Immature natural killer cell (primary cell): ENCODE measurements around the gene MYO5A. TPM values are rescaled to one million over a fixed set of nuclear protein-coding genes. Genes with fewer than 3 reads are reported as not detected.
"Not testable (repeated sequence)": the region's sequence is repeated elsewhere in the genome, so short reads cannot be mapped to it uniquely, and the experiment has no call there.

Experiments used
- DNase-seq, 3 donors: peaks; one replicate each; pipeline ENCODE4 v3.0.0; 2022; ENCODE audit warnings: mixed read lengths in 1 of 3
- H3K27ac Mint-ChIP-seq, 6 donors: one replicate each; pipeline ENCODE4 v1.8.0; 2020; ENCODE audit warnings: mixed read lengths in 6 of 6, mild to moderate bottlenecking in 5 of 6, inconsistent platforms in 4 of 6, moderate library complexity in 3 of 6
- H3K27me3 Mint-ChIP-seq, 3 donors: one replicate each; pipeline ENCODE4 v1.8.0; 2020 to 2021; ENCODE audit warnings: low read depth in 3 of 3, mild to moderate bottlenecking in 3 of 3, mixed read lengths in 3 of 3, moderate library complexity in 3 of 3, inconsistent platforms in 1 of 3
- H3K36me3 Mint-ChIP-seq, 3 donors: one replicate each; pipeline ENCODE4 v1.8.0; 2020; ENCODE audit warnings: mixed read lengths in 3 of 3, inconsistent platforms in 2 of 3, mild to moderate bottlenecking in 2 of 3
- H3K4me1 Mint-ChIP-seq, 2 donors: one replicate each; pipeline ENCODE4 v1.8.0; 2020; ENCODE audit warnings: inconsistent platforms in 2 of 2, mild to moderate bottlenecking in 2 of 2, mixed read lengths in 2 of 2, moderate library complexity in 1 of 2
- H3K4me3 Mint-ChIP-seq, 5 donors: one replicate each; pipeline ENCODE4 v1.8.0; 2020; ENCODE audit warnings: mild to moderate bottlenecking in 5 of 5, mixed read lengths in 5 of 5, inconsistent platforms in 3 of 5, moderate library complexity in 3 of 5
- H3K9me3 Mint-ChIP-seq, 6 donors: one replicate each; pipeline ENCODE4 v1.8.0; 2020; ENCODE audit warnings: mild to moderate bottlenecking in 6 of 6, mixed read lengths in 6 of 6, inconsistent platforms in 4 of 6, moderate library complexity in 3 of 6
- polyA plus RNA-seq, 3 donors: library from polyadenylated mRNA; unstranded; fragments of 300-500 nt; fragmentation: Illumina TruSeq; gene quantifications; one replicate each; pipeline ENCODE4 v1.2.3, GENCODE V29; 2021

Gene MYO5A
- polyA plus RNA-seq, 3 donors from 2014 or later, result 2.0 to 10.9 (median 5.9) TPM

GRCh38 chr15:52488830-52489229 is 39.9 kb downstream of the MYO5A start:
- Mint-ChIP-seq H3K9me3 (no peaks in the 10 kb centered on the region), H3K27ac (peak overlapping the region in 5 of 6 donors; percentile 28 to 95 (median 92)), H3K36me3 (no peaks in the 10 kb centered on the region), H3K4me1 (peaks cover 54 to 55% of the 10 kb centered on the region in 2 donors), H3K4me3 (peak overlapping the region in 3 of 5 donors; percentile 43 to 82 (median 69)), H3K27me3 (no peaks in the 10 kb centered on the region)
- peak in 1 of 3 donors; percentile 12 for DNase-seq

- Mint-ChIP-seq H3K27ac (peak overlapping the region in 4 of 6 donors; percentile 64 to 87 (median 84)), H3K27me3 (no peaks in the 10 kb centered on the region), H3K4me1 (peaks cover 64 to 72% of the 10 kb centered on the region in 2 donors), H3K36me3 (no peaks in the 10 kb centered on the region), H3K9me3 (no peaks in the 10 kb centered on the region), H3K4me3 (peak overlapping the region in 3 of 5 donors; percentile 53 to 66 (median 65))
- DNase-seq, result no peak
Measured at GRCh38 chr15:52486003-52486996, 42.4 kb downstream of the MYO5A start.

- Mint-ChIP-seq H3K27me3 (no peaks in the 10 kb centered on the region), H3K9me3 (no peaks in the 10 kb centered on the region), H3K36me3 (no peaks in the 10 kb centered on the region), H3K4me1 (peaks cover 74 to 82% of the 10 kb centered on the region in 2 donors), H3K27ac (no peak overlapping the region), H3K4me3 (no peak overlapping the region)
- DNase-seq, result no peak
Measured at GRCh38 chr15:52485290-52485689, 43.4 kb downstream of the MYO5A start.

GRCh38 chr15:52483707-52484106 is 45.0 kb downstream of the MYO5A start:
- Mint-ChIP-seq H3K27ac (peak overlapping the region; percentile 68 to 95 (median 81)), H3K36me3 (no peaks in the 10 kb centered on the region), H3K9me3 (no peaks in the 10 kb centered on the region), H3K27me3 (no peaks in the 10 kb centered on the region), H3K4me3 (peak overlapping the region; percentile 11 to 68 (median 41)), H3K4me1 (peaks cover 77 to 79% of the 10 kb centered on the region in 2 donors)
- DNase-seq, result no peak

GRCh38 chr15:52481915-52482314 is 46.8 kb downstream of the MYO5A start:
- no peaks in the 10 kb centered on the region for H3K36me3 Mint-ChIP-seq
- DNase-seq, result peak; percentile 57 to 73 (median 66)
- peak overlapping the region; percentile 12 to 68 (median 62) for H3K4me3 Mint-ChIP-seq
- H3K4me1 Mint-ChIP-seq, result peaks cover 64 to 69% of the 10 kb centered on the region in 2 donors
- H3K9me3 Mint-ChIP-seq, result no peaks in the 10 kb centered on the region
- H3K27ac Mint-ChIP-seq, result peak overlapping the region; percentile 60 to 95 (median 87)
- H3K27me3 Mint-ChIP-seq, result peaks cover 0 to 1% (median 0%) of the 10 kb centered on the region in 3 donors

DNA sequence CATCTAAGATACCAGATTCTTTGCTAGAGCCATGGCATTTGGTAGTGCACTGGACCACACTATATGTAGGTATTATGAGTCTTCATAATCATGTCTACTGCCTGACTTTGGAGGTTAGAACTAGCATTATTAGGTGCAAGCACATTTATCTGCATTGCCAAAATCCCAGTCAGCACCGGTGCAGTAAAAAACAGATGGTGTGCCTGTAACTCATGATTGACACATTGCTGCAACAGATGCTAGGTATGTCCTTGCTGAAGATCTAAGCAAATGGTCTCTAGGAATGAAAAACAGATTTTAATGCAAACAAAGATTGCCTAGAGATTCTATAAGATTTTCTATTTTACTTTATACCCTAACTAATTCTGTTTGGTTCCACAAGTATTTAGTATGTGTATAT is 47.7 kb downstream of the MYO5A start:
- peak overlapping the region in 5 of 6 donors; percentile 60 to 95 (median 72) for H3K27ac Mint-ChIP-seq
- no peak for DNase-seq
- no peaks in the 10 kb centered on the region for H3K36me3 Mint-ChIP-seq
- H3K27me3 Mint-ChIP-seq, result peaks cover 0 to 1% (median 0%) of the 10 kb centered on the region in 3 donors
- peak overlapping the region in 4 of 5 donors; percentile 28 to 68 (median 60) for H3K4me3 Mint-ChIP-seq
- H3K4me1 Mint-ChIP-seq, result peaks cover 55 to 59% of the 10 kb centered on the region in 2 donors
- H3K9me3 Mint-ChIP-seq, result no peaks in the 10 kb centered on the region

GRCh38 chr15:52466716-52467115 is 62.0 kb downstream of the MYO5A start:
- H3K4me1 Mint-ChIP-seq, result peaks cover 43 to 53% of the 10 kb centered on the region in 2 donors
- H3K27me3 Mint-ChIP-seq, result peaks cover 0 to 4% (median 0%) of the 10 kb centered on the region in 3 donors
- no peak overlapping the region for H3K4me3 Mint-ChIP-seq
- peaks cover 0 to 8% (median 0%) of the 10 kb centered on the region in 6 donors for H3K9me3 Mint-ChIP-seq
- H3K36me3 Mint-ChIP-seq, result peaks cover 0 to 7% (median 0%) of the 10 kb centered on the region in 3 donors
- no peak for DNase-seq
- H3K27ac Mint-ChIP-seq, result peak overlapping the region; percentile 33 to 91 (median 76)

DNA sequence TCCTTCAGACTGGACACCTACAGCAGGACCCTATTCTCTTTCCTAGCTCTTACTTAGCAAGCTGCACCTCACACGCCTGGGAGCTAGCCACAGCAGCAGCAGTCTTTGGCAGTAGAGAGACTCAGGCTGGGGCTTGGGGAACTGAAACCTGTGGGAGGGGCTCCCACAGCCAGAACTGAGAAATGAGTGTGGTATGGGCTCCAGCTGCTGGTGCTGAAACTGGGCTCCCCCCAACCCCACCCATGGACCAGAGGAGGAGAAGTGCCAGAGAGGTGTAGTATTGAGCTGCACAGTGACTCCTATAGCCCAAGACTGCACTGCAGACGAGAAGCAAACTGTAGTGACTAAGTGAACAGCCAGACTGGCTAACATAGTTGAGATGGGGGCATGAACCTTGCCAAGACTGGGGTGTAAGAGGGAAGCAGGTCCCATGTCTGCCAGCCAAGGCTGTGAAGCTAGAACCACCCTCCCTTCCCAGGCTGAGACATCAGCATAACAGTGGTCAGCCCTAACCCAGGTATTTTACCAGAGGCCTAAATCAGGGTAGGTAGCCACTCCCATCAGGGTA is 62.5 kb downstream of the MYO5A start:
- Mint-ChIP-seq H3K4me3 (peak overlapping the region in 2 of 5 donors; percentile 29 to 54), H3K27ac (peak overlapping the region in 5 of 6 donors; percentile 54 to 91 (median 70)), H3K9me3 (peaks cover 0 to 8% (median 0%) of the 10 kb centered on the region in 6 donors), H3K36me3 (peaks cover 0 to 7% (median 0%) of the 10 kb centered on the region in 3 donors), H3K27me3 (peaks cover 0 to 3% (median 0%) of the 10 kb centered on the region in 3 donors), H3K4me1 (peaks cover 43 to 53% of the 10 kb centered on the region in 2 donors)
- peak in 2 of 3 donors; percentile 8 to 26 for DNase-seq

- peak overlapping the region; percentile 55 to 85 (median 81) for H3K4me3 Mint-ChIP-seq
- H3K27ac Mint-ChIP-seq, result peak overlapping the region; percentile 87 to 98 (median 92)
- H3K36me3 Mint-ChIP-seq, result peaks cover 0 to 7% (median 0%) of the 10 kb centered on the region in 3 donors
- DNase-seq, result peak; percentile 10 to 56 (median 18)
- peaks cover 43 to 53% of the 10 kb centered on the region in 2 donors for H3K4me1 Mint-ChIP-seq
- H3K27me3 Mint-ChIP-seq, result peaks cover 0 to 3% (median 0%) of the 10 kb centered on the region in 3 donors
- peaks cover 0 to 8% (median 0%) of the 10 kb centered on the region in 6 donors for H3K9me3 Mint-ChIP-seq
Measured at GRCh38 chr15:52464478-52464877, 64.2 kb downstream of the MYO5A start.

DNA sequence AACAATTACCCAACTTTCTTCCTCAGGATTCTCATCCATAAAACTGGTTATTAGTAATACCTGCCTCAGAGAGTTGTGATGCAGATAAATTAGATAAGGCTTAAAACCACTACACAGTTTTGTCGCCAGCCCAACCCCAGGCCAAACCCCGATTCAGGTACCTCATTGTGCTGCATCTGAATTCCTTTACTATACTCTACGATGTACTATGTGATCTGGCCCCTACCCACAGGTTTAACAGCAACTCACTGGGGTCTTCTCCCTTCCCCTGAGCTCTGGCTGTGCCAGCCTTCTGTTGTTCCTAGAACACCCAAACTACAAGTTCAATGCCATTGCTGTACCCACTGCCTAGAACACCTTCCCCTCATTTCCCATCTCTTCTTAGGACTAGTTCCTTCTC is 64.6 kb downstream of the MYO5A start:
- peaks cover 45 to 53% of the 10 kb centered on the region in 2 donors for H3K4me1 Mint-ChIP-seq
- H3K4me3 Mint-ChIP-seq, result peak overlapping the region; percentile 55 to 85 (median 81)
- H3K27ac Mint-ChIP-seq, result peak overlapping the region; percentile 87 to 98 (median 92)
- H3K9me3 Mint-ChIP-seq, result peaks cover 0 to 8% (median 0%) of the 10 kb centered on the region in 6 donors
- H3K36me3 Mint-ChIP-seq, result peaks cover 0 to 7% (median 0%) of the 10 kb centered on the region in 3 donors
- peaks cover 0 to 4% (median 0%) of the 10 kb centered on the region in 3 donors for H3K27me3 Mint-ChIP-seq
- peak in 1 of 3 donors; percentile 10 for DNase-seq

GRCh38 chr15:52463638-52464037 is 65.0 kb downstream of the MYO5A start:
- peaks cover 0 to 4% (median 0%) of the 10 kb centered on the region in 3 donors for H3K27me3 Mint-ChIP-seq
- H3K4me1 Mint-ChIP-seq, result peaks cover 46 to 53% of the 10 kb centered on the region in 2 donors
- peak overlapping the region; percentile 87 to 98 (median 92) for H3K27ac Mint-ChIP-seq
- peaks cover 0 to 7% (median 0%) of the 10 kb centered on the region in 3 donors for H3K36me3 Mint-ChIP-seq
- H3K4me3 Mint-ChIP-seq, result peak overlapping the region in 3 of 5 donors; percentile 81 to 85 (median 83)
- peaks cover 0 to 8% (median 0%) of the 10 kb centered on the region in 6 donors for H3K9me3 Mint-ChIP-seq
- no peak for DNase-seq

GRCh38 chr15:52462806-52463360 is 65.8 kb downstream of the MYO5A start:
- Mint-ChIP-seq H3K27me3 (peaks cover 0 to 4% (median 0%) of the 10 kb centered on the region in 3 donors), H3K36me3 (peaks cover 0 to 9% (median 0%) of the 10 kb centered on the region in 3 donors), H3K4me3 (no peak overlapping the region), H3K9me3 (peaks cover 0 to 8% (median 0%) of the 10 kb centered on the region in 6 donors), H3K27ac (peak overlapping the region in 5 of 6 donors; percentile 26 to 91 (median 30)), H3K4me1 (peaks cover 46 to 57% of the 10 kb centered on the region in 2 donors)
- no peak for DNase-seq

DNA sequence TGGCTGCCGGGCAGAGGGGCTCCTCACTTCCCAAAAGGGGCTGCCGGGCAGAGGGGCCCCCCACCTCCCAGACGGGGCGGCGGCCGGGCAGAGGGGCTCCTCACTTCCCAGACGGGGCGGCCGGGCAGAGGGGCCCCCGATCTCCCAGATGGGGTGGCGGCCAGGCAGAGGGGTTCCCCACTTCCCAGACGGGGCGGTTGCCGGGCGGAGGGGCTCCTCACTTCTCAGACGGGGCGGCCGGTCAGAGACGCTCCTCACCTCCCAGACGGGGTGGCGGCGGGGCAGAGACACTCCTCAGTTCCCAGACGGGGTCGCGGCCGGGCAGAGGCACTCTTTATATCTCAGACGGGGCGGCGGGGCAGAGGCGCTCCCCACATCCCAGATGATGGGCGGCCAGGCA is 69.0 kb downstream of the MYO5A start:
- not testable (repeated sequence) for H3K27ac Mint-ChIP-seq, H3K4me3 Mint-ChIP-seq, H3K27me3 Mint-ChIP-seq, DNase-seq
- peaks cover 4 to 13% (median 7%) of the 10 kb centered on the region in 3 donors for H3K36me3 Mint-ChIP-seq
- H3K4me1 Mint-ChIP-seq, result peaks cover 30 to 54% of the 10 kb centered on the region in 2 donors
- H3K9me3 Mint-ChIP-seq, result peaks cover 0 to 13% (median 8%) of the 10 kb centered on the region in 6 donors
